A204.1 (cell line): ENCODE results near the gene MTUS2.

Experiments used
- FAIRE-seq: peaks from 2 replicates; lab custom pipeline; 2012; peaks lifted over from hg19 to GRCh38; lab: Jason Lieb, UNC

MTUS2 gene

DNA sequence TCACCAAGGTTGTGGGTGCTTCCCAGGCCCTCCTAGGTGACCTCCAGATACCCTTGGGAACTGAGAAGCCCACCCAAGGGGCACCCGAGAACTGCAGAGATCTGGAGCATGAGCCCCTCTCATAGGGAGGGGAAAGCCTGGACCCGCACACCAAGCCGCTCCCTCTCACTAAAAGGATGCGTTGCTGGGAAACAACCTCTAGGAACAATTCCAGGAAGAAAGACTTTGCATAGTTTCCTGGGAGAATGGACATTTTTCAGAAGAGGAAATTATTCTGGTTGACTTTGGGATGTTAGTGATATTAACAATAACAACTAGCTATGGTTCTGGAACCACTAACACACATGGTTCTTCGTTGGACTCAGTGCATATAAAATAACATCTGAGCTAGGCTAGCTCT lies 710.8 kb downstream of the MTUS2 start:
- no peak for FAIRE-seq

DNA sequence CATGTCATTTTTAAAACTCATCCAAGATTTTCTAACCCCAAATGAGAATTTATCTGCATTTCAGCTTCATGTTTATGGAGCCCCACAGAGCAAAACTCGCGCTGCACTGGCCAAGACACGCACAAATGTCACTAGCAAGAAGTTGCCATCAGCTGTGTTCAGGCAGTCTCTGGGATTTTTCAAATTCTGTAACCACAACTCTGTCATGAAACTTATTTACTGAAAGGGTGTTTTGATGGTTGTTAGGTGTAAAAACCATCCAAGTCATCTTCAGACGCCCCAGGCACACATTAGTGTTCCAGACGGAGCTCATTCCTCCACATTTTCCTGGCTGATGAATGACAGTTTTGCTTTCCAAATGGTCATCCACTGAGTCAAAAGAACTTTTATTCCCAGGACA lies 712.0 kb downstream of the MTUS2 start:
- no peak for FAIRE-seq

DNA sequence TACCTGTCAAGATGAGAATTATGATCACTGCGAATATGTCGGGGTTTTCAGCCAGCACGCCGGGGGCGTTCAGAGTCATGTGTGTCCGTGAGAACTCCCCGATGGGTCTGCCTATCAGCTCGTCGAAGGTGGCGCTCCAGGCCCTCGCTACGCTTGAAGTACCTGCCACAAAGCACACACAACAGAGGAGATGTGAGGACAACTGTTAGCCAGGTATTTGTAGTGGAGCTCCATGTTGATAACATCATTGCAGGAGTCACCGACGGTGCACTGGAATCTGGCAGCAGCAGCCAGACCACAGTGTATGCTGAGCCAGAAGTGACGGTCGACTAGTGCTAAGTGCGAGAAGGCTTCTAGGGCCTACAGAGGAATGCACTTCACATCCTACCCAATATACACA lies 712.7 kb downstream of the MTUS2 start:
- FAIRE-seq: no peak

DNA sequence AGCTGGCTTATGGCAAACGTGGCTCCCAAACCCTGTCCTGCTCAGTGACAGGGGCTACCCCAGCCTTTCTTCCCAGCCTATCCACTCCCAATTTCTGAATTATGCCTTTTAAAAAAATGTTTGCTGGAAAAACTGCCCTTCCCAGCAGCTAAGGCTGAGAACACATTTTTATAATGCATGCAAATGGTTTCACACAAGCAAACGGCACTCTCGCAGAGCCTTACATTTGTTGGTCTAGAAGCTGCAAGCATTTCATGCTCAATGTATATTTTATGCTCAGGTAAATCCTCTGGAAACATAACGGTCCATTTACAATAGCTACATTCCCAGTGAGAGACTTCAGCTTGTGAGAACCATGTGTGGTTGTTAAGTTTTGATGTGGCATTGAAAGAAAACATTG lies 713.9 kb downstream of the MTUS2 start:
- FAIRE-seq: no peak

DNA sequence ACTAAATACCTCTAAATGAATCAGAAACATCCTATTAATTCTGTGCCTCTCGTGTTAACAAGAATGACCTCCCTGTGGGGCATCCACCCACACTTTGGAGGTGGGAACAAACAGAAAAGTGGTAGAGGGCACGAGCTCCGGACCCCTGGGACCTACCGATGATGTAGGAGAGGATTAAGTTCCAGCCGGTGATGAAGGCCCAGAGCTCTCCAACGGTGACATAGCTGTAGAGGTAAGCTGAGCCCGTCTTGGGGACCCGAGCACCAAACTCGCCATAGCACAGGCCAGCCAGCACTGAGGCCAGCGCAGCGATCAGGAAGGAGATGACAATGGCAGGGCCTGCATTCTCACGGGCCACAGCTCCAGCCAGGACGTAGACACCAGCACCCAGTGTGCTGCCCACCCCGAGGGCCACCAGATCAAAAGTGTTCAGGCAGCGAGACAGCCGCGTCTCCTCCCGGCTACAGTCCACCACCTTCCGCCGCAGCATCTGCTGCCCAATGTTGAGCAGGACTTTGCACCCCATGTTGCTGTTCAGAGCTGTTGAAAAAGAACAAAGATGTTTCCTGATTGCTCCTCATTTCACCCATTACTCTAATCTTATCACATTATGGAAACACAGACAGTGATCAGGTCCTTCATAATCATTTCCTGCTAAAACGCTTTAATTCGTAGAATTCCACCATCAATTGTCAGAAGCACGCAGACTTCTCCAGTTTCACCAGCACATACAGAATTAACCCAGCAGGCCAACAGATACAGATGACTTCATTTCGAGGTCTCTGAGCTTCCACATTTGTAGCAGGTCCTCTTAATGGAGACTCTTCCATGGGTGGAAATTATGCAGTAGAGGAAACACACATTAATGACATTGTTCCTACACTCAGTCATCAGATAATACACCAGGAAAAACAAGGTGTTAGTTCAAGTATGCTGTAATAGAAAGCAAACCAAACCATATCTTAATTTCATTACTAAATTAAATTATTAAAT lies 715.8 kb downstream of the MTUS2 start:
- FAIRE-seq: no peak

DNA sequence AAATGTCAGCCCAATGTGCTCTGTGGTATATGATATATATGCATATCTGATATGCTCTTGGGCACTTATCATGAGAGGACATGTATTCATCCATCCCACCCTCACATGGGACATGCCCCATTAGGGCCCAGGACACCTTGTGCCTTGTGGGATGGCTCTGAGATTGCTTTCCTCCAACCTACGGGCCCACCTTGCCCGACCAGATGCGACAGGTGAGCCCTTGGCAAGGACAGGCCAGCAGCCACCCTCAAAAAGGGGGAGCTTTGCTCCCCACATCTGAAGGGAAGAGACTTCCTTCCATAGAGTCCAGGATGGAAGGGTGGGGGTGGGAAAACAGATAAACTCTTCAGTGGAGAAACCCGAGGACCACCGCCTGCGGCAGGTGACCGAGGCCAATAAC lies 716.7 kb downstream of the MTUS2 start:
- FAIRE-seq: no peak

DNA sequence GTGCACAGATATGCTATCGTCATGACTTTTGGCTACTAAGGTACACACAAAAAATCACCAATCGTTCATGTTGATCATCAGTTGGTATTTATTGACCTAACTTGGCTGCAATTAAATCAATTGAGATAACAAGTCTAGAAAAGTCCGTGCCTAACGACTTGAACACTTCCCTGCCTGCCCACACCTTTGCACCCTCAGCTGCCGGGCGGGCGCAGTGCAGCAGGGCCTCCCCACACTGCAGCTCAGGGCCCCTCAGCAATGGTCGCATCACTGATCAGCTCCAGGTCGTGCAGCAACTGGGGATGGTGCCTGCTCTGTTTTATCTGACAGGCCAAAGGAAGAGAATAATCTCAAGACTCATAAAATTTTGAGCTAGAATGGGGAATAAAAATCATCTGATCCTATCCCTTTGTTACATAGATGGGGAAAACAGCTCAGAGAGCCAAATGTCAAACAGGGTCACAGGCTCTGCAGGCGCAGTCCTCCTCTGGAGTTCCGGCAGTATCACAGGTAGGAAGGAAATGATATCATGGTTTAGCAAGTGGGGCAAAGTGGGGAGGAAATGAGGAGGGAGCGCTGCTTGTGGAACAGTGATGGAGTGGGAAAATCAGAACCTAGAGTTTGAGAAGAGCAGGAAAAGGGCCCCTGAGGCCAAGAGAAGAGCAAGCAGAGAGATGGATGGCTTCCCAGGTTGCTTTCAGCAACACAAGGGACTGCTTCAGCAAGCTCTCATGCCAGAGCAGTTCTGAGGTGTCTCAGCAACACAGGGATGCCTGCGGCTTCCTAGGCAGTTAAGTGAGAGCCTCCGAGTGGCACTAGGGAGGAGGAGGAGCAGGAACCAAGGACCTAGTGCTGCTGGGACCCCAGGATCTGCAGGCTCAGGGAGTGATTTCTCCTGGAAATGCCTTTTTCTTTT lies 717.9 kb downstream of the MTUS2 start:
- FAIRE-seq: no peak

DNA sequence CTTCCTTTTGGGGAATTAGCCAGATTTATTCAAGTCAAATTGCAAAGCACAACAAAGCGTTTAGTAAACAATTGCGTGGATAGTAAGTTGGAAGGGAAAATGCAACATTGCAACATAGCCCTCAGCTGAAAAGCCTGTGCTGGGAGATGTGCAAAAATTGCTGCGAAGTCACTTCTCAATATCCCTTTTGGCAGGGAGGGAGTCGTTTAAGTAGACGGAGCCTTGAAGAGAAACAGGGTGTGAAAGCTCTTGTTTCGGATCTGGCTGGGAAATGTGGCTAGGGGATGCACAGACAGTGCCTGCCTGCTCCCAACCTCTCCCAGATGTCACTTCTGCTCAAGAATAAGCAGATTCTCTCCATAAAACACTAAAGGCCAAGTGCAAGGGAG lies 718.5 kb downstream of the MTUS2 start:
- FAIRE-seq: no peak

DNA sequence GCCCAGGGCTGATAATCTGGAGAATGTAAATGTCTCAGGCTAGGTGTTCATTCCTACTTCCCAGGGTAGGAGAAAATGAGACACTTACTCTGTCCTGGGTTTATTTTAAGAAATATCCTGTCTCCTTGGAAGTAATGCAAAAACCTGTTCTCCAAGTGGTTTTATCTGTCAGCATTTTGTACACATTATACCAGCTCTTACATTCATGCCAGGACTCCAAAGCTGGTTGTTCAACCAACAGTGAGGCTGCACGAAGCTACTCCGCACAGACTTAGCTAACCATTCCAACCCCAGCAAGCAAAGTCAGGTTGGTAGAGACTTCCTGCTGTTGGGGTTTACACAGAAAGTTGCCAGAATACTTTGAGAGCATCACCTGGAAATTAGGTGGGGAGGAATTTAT lies 719.7 kb downstream of the MTUS2 start:
- no peak for FAIRE-seq

DNA sequence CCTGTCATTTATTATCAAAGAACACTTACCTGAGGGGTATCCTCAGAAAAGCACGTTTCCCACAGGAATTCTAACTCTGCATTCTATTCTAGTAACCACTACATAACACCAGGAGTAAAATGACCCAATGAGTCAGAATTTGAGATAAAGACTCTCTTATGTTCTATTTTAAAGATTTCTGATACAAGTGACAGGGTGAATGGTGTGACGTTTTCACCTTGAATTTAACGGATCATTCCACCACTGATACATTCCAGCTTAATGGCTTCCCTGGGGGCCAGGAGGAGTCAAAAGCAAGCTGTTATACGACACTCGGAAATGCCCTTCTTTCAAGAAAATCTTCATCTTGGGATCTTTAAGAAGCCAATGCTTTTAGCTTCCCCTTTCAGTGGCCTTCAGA lies 720.2 kb downstream of the MTUS2 start:
- no peak for FAIRE-seq

DNA sequence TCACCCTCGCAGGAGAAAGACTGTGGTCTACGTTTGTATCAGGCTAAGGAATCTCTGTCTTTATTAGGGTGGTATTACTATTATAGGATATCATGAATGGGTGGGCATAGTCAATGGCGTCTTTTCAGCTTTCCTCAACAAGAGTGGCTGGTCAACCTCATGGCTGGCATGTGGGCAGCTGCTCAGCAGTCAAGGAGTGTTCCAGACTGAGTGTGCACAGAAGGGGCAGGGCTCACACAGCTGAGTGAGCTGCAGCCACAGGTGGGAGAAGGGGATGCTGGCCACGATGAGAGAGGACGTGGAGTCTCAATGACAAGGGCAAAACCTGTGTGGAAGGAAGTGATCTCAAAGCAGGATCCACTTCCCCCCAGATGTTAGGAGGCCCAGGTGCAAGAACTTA lies 720.7 kb downstream of the MTUS2 start:
- FAIRE-seq: no peak

DNA sequence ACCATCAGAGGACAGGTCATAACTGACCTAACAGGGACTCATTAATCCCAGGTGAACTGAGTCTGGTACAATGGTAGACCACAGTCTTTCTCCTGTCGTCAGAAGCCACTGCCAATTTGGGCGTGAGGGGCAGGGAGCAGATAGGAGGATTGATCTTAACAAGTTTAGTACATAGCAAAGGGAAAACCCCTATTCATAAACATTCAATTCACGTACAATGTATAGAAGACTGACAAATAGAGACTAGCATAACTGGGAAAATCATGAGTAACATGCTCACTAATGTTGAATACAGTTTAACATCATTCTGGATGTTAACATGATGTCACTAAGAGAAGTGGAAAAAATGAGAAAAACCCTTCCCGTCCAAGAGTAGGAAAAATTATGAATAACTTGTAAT lies 721.3 kb downstream of the MTUS2 start:
- FAIRE-seq: no peak

DNA sequence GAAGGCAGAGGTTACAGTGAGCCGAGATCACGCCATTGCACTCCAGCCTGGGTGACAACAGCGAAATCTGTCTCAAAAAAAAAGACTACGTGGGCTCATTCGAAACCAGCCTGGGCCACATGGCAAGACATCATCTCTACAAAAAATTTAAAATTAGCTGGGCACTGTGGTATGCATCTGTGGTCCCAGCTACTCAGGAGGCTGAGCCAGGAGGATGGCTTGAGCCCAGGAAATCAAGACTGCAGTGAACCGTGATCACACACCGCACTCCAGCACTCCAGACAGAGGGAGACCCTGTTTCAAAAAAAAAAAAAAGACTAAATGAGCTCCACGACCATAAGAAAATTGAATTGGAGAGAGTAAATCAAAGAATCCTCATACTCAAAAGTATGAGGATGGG lies 722.2 kb downstream of the MTUS2 start:
- no peak for FAIRE-seq

DNA sequence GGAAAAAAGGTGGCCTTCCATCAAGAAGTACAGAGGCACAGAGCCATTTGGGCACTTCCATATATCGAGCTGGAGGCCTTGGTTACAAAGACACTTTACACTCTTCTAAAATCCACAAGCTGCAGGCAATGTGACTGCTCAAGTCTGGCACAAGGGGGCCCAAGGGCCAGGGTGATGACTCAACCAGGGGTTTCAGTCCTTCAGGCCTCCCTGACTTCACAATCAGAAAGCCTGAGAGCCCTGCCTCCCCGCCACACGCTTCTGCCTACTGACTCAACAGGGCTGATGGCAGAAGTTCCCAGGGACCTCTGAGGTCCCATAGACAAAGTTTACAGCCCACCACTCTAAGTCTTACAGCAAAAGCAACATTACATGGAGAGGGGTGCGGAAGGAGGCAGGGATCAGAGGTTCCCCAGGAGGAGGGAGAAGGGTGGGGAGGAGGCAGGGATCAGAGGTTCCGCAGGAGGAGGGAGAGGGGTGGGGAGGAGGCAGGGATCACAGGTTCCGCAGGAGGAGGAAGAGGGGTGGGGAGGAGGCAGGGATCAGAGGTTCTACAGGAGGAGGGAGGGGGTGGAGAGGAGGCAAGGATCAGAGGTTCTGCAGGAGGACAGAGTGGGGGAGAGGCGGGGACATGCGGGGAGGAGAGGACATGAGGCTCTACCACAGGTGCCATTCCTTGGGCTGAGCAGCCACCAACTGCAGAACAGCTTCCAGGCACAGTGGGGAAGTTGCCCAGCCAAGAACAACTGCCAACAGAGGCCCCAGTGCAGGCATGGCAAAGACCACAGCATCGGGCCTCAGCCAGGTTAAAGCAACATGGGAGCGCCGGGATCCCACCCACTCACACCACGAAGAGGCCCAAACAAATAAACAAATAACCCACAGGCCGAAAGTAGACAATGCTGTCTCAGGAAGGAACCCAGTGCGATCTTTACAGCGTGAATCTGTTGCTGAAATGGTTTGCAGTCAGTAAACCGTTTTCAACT lies 723.4 kb downstream of the MTUS2 start:
- FAIRE-seq: no peak

DNA sequence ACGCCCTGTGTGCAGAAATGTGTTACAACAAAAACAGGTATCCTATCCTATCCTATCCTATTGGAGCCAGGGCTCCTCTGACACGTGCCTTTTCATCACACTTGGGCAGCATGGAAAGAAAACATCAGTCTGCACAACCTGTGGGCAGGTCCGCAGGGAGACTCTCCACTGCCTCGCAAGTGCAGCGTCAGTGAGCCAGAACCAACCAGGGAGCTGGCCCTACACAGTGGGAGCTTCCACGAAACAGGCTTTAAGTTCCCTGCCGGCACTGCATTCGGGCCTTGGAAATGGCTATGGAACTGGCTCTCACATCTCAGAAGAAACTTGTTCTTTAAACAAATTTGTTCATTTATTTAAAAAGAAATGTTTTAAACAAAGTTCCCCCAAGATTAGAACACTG lies 725.8 kb downstream of the MTUS2 start:
- FAIRE-seq: no peak

DNA sequence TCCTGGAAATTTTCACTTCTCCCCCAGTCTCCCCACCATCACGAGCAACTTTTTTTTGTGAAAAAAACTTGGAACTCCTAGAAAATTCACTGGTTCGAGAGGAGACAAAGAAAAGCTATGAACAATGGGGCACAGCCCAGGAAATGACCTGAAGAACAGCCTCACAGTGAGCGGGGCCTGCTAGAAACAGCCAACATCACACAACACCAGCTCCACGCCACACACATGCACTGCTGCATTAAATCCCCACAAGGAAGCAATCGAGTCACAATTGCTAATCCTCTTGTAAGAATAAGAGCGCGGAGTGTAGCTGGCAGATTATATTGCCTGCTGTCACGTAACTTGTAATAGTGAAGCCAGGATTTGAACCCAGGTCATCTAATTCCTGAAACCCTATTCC lies 726.5 kb downstream of the MTUS2 start:
- FAIRE-seq: no peak

DNA sequence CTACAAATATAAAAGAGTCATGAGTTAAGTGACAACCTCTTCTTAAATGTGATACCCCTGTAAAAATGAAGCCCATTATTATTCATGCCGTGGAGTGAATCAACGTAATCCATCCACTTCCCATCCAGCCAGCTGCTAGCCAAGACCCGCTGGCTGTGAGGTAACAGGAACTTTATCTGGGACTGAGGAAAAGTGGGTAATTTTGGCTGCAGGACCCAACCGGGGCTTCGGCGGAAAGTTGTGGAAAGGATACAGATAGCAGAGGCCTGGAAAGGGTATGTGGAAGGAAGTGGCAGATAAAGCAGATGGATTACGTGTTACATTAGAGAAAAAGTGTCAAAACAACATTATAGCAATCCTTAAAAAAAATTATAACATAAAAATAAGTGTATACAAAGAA lies 727.0 kb downstream of the MTUS2 start:
- no peak for FAIRE-seq

DNA sequence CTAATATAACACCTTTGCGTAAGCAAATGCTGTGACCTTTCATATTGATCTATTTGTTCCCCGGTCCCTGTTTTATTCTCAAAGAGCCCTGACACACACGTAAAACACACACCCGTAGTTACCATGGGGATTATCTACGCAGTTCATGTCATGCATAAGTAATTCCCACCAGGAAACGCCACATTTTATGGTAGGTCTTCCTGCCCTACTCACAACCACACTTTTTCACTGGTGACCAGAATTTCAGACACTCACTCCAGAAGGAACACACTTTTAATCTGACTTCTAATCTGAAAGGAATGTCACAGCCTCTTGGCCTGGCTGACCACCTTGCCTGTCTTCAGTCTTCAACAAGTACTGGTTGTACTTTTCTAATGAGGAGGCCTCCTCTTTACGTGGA lies 728.6 kb downstream of the MTUS2 start:
- FAIRE-seq: no peak

DNA sequence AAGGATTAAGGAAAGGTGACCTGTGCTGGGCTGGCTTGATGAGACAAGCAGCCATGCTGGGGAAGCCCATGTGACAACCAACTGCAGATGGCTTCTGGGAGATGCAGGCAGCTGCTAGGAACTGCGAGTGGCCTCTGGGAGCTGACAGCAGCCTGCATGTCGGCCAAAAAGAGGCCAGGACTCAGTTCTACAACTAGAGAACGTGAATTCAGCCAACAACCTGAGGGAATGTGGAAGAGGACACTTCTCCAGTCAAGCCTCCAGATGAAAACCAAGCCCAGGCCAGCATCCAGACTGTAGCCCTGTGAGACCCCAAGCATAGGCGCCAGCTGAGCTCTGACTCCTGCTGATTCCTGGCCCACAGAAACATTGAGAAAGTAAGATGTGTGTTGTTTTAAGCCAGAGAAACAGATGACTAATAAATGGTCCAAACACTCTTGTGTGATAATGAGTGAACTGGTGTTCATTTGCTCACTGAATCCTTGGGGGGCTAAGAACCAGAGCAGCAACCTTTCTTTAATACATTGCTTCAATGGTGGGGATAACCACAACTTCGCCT lies 730.4 kb downstream of the MTUS2 start:
- no peak for FAIRE-seq

DNA sequence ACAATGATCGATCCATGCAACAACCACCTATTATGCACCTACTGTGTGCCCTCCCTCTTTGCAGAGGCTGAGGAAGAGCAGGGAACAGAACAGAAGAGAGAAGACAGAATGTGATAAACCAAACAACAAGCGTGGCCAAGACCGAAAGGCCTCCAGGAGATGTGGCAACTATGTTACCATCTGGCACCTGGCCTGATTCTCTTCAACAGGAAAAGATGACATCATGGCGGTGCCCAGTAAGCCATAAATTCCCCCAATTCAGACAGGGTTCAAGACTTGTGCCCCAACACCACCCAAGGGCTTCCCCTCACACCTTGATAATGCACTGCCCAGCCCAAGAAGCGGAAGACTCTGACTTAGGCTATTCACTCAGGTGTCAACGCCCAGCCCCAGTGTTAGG lies 731.1 kb downstream of the MTUS2 start:
- FAIRE-seq: no peak
